ENCODE data around the gene VPS33B. TPM values are rescaled to one million over a fixed set of nuclear protein-coding genes. Genes with fewer than 3 reads are reported as not detected.

Gene VPS33B
- total and polyA plus RNA-seq, 4 donors, result 1.3 to 8.9 (median 4.5) TPM

GRCh38 chr15:90959028-90959595 is 63.3 kb downstream of the VPS33B start:
- 92% methylated on average over 8 of the region's 8 CpGs for WGBS
- H3K4me3 ChIP-seq (ENCODE audit: low read depth in 1 of 3, low read length in 3 of 3), result no peak overlapping the region
- no peak for DNase-seq (ENCODE audit: low spot score)
- H3K27ac ChIP-seq (ENCODE audit: low read depth in 1 of 2, low read length in 2 of 2), result no peak overlapping the region
- H3K36me3 ChIP-seq (ENCODE audit: control insufficient read depth in 4 of 4, insufficient read depth in 3 of 4, low read depth in 1 of 4, low read length in 3 of 4), result peaks cover 2 to 27% (median 9%) of the 10 kb centered on the region in 4 donors
- no peaks in the 10 kb centered on the region for H3K27me3 ChIP-seq (ENCODE audit: control insufficient read depth in 4 of 4, insufficient read depth in 4 of 4, low read length in 3 of 4)
- no peaks in the 10 kb centered on the region for H3K9me3 ChIP-seq (ENCODE audit: control insufficient read depth in 4 of 4, low read length in 3 of 4)
- no peak overlapping the region for H3K9ac ChIP-seq (ENCODE audit: low read depth in 1 of 2, low read length in 2 of 2)
- H3K4me1 ChIP-seq (ENCODE audit: control insufficient read depth in 4 of 4, insufficient read depth in 4 of 4, low read length in 3 of 4), result peaks cover 7 to 24% (median 16%) of the 10 kb centered on the region in 4 donors
- TF ChIP-seq REST (IDR thresholded peaks at IDR 0.05) (no peak), YY1 (IDR thresholded peaks at IDR 0.05) (no peak), TAF1 (conservative IDR thresholded peaks at IDR 0.05) (no peak), NR2F2 (IDR thresholded peaks at IDR 0.05) (no peak), GABPA (IDR thresholded peaks at IDR 0.05 in 1 of 2, conservative IDR thresholded peaks at IDR 0.05 in 1 of 2) (no peak), FOXA2 (IDR thresholded peaks at IDR 0.05) (no peak), ZBTB33 (IDR thresholded peaks at IDR 0.05) (no peak), CTCF (IDR thresholded peaks at IDR 0.05; ENCODE audit: low read depth, low read length, missing input control) (no peak), RAD21 (IDR thresholded peaks at IDR 0.05) (no peak), HNF4G (IDR thresholded peaks at IDR 0.05) (no peak), JUND (IDR thresholded peaks at IDR 0.05) (no peak), FOXA1 (IDR thresholded peaks at IDR 0.05) (no peak), ATF3 (IDR thresholded peaks at IDR 0.05) (no peak), SP1 (IDR thresholded peaks at IDR 0.05) (no peak), RXRA (IDR thresholded peaks at IDR 0.05) (no peak), HNF4A (conservative IDR thresholded peaks at IDR 0.05) (no peak), MAX (IDR thresholded peaks at IDR 0.05) (no peak), EGR1 (IDR thresholded peaks at IDR 0.05; ENCODE audit: low read depth in 2 of 2) (no peak)
